Vagina (tissue), 2 donors: ENCODE results near the gene NUMA1. TPM values are rescaled to one million over a fixed set of nuclear protein-coding genes. Genes with fewer than 3 reads are reported as not detected.

ENCODE experiments used
- DNase-seq, 2 donors: peaks; one replicate each; pipeline ENCODE4 v3.0.0-alpha.2; 2017; ENCODE audit errors: extremely low spot score in 2 of 2
- H3K27ac ChIP-seq: fragments of 200-600 bp; sonication (generic); one replicate; pipeline ENCODE4 v1.5.1; 2019
- H3K27me3 ChIP-seq: fragments of 200-600 bp; sonication (generic); one replicate; pipeline ENCODE4 v1.5.1; 2019
- H3K36me3 ChIP-seq, 2 donors: fragments of 200-600 bp; sonication (generic); one replicate each; pipeline ENCODE4 v1.5.1; 2017 to 2019
- H3K4me1 ChIP-seq: fragments of 200-600 bp; sonication (generic); one replicate; pipeline ENCODE4 v1.5.1; 2019
- H3K4me3 ChIP-seq, 2 donors: fragments of 200-600 bp; sonication (generic); 1 replicate in 1 of 2; 2 replicates in 1 of 2; pipeline ENCODE4 v1.5.1; 2016 to 2019
- H3K9me3 ChIP-seq: fragments of 200-600 bp; sonication (generic); one replicate; pipeline ENCODE4 v1.5.1; 2019
- CTCF ChIP-seq, 3 experiments: fragments of 450-650 bp in 2 of 3; fragments of 200-600 bp in 1 of 3; sonication (generic) in 1 of 3; IDR thresholded peaks; one replicate each; pipeline ENCODE4 v1.5.1; 2017 to 2019; ENCODE audit warnings: antibody characterized with exemption in 3 of 3, mild to moderate bottlenecking in 2 of 3, moderate library complexity in 2 of 3
- POLR2A ChIP-seq, 2 donors: fragments of 450-650 bp; IDR thresholded peaks; one replicate each; pipeline ENCODE4 v1.6.1; 2017; ENCODE audit warnings: antibody characterized with exemption in 2 of 2, mild to moderate bottlenecking in 2 of 2, moderate library complexity in 2 of 2
- POLR2AphosphoS5 ChIP-seq, 2 donors: sonication (generic); formaldehyde crosslinking; IDR thresholded peaks; one replicate each; pipeline ENCODE4 v1.9.0; 2017; ENCODE audit warnings: antibody characterized with exemption in 2 of 2, mild to moderate bottlenecking in 2 of 2, low read depth in 1 of 2; ENCODE audit not compliant: insufficient read depth in 1 of 2
- intact Hi-C: fragments of 100-400 bp; cut with DNase I; formaldehyde crosslinking; loops from one replicate; pipeline ENCODE4 v1.15.1; 2023
- total RNA-seq: library from RNA; depleted of rRNA; stranded (reverse); fragments of >200 nt; gene quantifications from one replicate; pipeline ENCODE4 v1.2.3, GENCODE V29; 2016

Gene NUMA1
- total RNA-seq, 1 donor from 2014 or later: 314 TPM

DNA sequence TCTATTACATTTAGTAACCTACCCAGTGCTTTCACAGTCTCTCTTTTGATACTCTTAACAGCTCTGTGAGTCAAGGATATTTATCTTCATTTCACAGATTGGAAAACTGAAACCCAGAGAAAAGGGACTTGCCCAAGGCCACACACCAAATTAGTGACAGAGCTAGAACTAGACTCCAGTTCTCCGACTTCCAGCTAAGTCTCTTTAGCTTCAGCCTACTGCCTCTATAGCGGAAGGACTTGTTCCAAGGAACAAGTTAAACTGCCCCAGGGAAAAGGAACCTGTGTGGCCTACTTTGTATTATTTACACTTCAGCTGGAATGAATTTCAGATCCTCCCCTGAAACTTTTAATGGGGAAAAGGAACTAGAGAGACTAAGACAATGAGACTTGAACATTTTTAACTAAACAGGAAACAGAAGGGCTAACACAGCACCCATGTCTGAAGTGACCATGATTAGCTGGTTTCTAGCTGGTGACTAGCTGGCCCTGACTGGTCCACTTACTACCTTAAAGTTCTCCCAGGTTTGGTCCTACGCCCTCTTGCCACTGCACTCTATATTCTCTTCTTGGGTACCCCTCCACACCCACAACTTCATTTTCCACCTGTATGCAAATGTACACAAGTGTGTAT, 1.6 kb upstream of the NUMA1 start:
- Histone ChIP-seq H3K4me3 (no peak overlapping the region), H3K4me1 (peaks cover 30% of the 10 kb centered on the region)
- intact Hi-C loops: loop anchor here (2.0 kb wide), 1 partner anchor 41 kb away; no protein-coding TSS in a partner anchor

GRCh38 chr11:72081184-72081644, 872 bp upstream of the NUMA1 start:
- Histone ChIP-seq H3K4me3 (peak overlapping the region; percentile 68 to 75), H3K27ac (peak overlapping the region; percentile 91), H3K9me3 (no peaks in the 10 kb centered on the region), H3K4me1 (peaks cover 30% of the 10 kb centered on the region), H3K36me3 (peaks cover 0 to 1% of the 10 kb centered on the region in 2 donors), H3K27me3 (no peaks in the 10 kb centered on the region)
- intact Hi-C loops: loop anchor here (2.0 kb wide), 1 partner anchor 40 kb away; no protein-coding TSS in a partner anchor
- no peak for DNase-seq
- TF ChIP-seq POLR2AphosphoS5 (IDR thresholded peaks at IDR 0.05; ENCODE audit: insufficient read depth in 1 of 2, low read depth in 1 of 2) (no peak), CTCF (IDR thresholded peaks at IDR 0.05) (no peak), POLR2A (IDR thresholded peaks at IDR 0.05) (no peak)

More for the DNA sequence above, 1.6 kb upstream of the NUMA1 start:
- H3K27ac ChIP-seq: peak overlapping the region; percentile 91
- TF ChIP-seq POLR2AphosphoS5 (IDR thresholded peaks at IDR 0.05; ENCODE audit: insufficient read depth in 1 of 2, low read depth in 1 of 2): no peak
- no peak for TF ChIP-seq CTCF (IDR thresholded peaks at IDR 0.05)
- no peak for TF ChIP-seq POLR2A (IDR thresholded peaks at IDR 0.05)
- H3K9me3 ChIP-seq: no peaks in the 10 kb centered on the region
- no peaks in the 10 kb centered on the region for H3K36me3 ChIP-seq
- no peak for DNase-seq
- H3K27me3 ChIP-seq: no peaks in the 10 kb centered on the region

DNA sequence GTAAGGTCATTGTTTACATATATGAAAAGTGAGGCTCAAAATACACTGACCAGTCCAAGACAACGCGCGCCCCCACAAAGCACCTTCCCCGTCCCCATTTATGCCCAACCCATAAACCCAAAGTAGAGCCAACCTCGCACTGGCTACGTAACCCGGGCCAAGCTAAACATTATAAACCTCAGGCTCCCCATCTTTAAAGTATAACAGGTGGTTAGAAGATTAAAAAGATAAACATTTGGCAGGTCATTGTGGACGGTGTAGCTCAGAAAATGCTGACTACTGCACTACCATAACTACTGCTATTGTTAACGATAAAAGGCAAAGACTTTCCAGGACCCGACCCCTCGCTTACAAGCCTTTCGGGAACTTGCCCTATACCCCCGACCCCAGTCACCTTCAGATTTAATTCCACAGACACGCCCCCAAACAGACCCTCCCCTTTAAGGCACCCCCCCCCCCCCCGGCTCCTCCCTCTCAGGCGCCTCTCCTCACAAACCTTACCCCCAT, 470 bp downstream of the NUMA1 start:
- H3K27ac ChIP-seq: peak overlapping the region; percentile 91
- H3K36me3 ChIP-seq: peaks cover 0 to 4% of the 10 kb centered on the region in 2 donors
- H3K4me1 ChIP-seq: peaks cover 30% of the 10 kb centered on the region
- no peak for DNase-seq
- intact Hi-C loops: loop anchor here (2.0 kb wide), 1 partner anchor 39 kb away; no protein-coding TSS in a partner anchor
- H3K27me3 ChIP-seq: no peaks in the 10 kb centered on the region
- TF ChIP-seq POLR2AphosphoS5 (IDR thresholded peaks at IDR 0.05; ENCODE audit: insufficient read depth in 1 of 2, low read depth in 1 of 2) (no peak), POLR2A (IDR thresholded peaks at IDR 0.05) (no peak), CTCF (IDR thresholded peaks at IDR 0.05) (no peak)
- no peaks in the 10 kb centered on the region for H3K9me3 ChIP-seq
- peak overlapping the region; percentile 68 to 75 for H3K4me3 ChIP-seq

DNA sequence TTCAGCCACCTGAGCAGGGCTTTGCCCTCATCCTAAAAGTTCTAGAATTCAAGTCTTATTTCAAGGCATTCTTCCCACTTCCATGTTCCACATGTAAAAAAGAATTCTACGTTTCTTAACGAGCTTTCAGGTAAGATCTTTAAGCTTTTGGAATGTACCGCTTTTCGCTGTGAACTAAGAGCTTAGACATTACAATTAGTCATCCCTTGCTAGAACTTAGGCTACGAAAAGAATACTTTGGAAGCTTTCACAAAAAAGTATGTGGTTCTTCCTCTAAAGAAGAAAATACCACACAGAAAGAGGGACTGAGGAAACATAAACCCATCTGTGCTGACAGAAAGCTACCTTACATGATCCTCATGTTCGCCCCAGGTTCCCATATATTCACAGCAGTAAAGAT, 1.9 kb downstream of the NUMA1 start:
- peaks cover 0 to 4% of the 10 kb centered on the region in 2 donors for H3K36me3 ChIP-seq
- DNase-seq: no peak
- no peaks in the 10 kb centered on the region for H3K27me3 ChIP-seq
- H3K4me1 ChIP-seq: peaks cover 25% of the 10 kb centered on the region
- H3K27ac ChIP-seq: peak overlapping the region; percentile 91
- H3K4me3 ChIP-seq: no peak overlapping the region
- no peak for TF ChIP-seq POLR2AphosphoS5 (IDR thresholded peaks at IDR 0.05; ENCODE audit: insufficient read depth in 1 of 2, low read depth in 1 of 2)
- TF ChIP-seq POLR2A (IDR thresholded peaks at IDR 0.05): no peak
- TF ChIP-seq CTCF (IDR thresholded peaks at IDR 0.05): no peak
- intact Hi-C loops: no loop called here
- H3K9me3 ChIP-seq: no peaks in the 10 kb centered on the region

DNA sequence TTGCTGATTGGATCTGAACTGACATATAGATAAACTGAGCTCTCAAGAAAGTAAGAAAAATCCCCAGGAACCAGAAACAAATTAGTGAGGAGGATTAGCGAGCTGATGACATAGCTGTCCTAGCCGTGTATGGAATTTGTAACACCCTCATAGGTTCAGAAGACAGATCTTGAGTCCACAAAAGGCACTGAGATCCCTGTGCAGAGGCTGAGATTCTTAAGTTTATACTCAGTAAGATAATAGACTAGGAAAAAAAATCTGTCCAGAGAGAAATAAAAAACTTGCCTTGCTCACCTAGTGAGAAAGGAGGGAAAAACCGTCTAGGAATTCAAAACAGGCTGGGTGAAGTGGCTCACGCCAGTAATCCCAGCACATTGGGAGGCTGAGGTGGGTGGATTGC, 4.6 kb downstream of the NUMA1 start:
- TF ChIP-seq POLR2A (IDR thresholded peaks at IDR 0.05) (no peak), CTCF (IDR thresholded peaks at IDR 0.05) (no peak), POLR2AphosphoS5 (IDR thresholded peaks at IDR 0.05; ENCODE audit: insufficient read depth in 1 of 2, low read depth in 1 of 2) (no peak)
- Histone ChIP-seq H3K36me3 (peaks cover 0 to 4% of the 10 kb centered on the region in 2 donors), H3K27ac (no peak overlapping the region), H3K4me1 (peaks cover 22% of the 10 kb centered on the region), H3K9me3 (no peaks in the 10 kb centered on the region), H3K4me3 (no peak overlapping the region), H3K27me3 (no peaks in the 10 kb centered on the region)
- intact Hi-C loops: no loop called here
- no peak for DNase-seq
